HUES48 (cell line): ENCODE measurements around the gene UNK.
"Not testable (repeated sequence)": the region's sequence is repeated elsewhere in the genome, so short reads cannot be mapped to it uniquely, and the experiment has no call there.

ENCODE experiments used
- H3K27ac ChIP-seq: one replicate; pipeline ENCODE4 v1.7.0; 2013; ENCODE audit warnings: low read depth, low read length, inconsistent platforms
- H3K27me3 ChIP-seq: 2 replicates; pipeline ENCODE4 v1.6.1; 2013; ENCODE audit warnings: mild to moderate bottlenecking, low read length; ENCODE audit not compliant: control insufficient read depth, insufficient read depth
- H3K36me3 ChIP-seq: 2 replicates; pipeline ENCODE4 v1.6.1; 2013; ENCODE audit warnings: low read length; ENCODE audit not compliant: control insufficient read depth, insufficient read depth
- H3K4me1 ChIP-seq: 2 replicates; pipeline ENCODE4 v1.6.1; 2013; ENCODE audit warnings: mild to moderate bottlenecking, low read length; ENCODE audit not compliant: control insufficient read depth, insufficient read depth
- H3K4me3 ChIP-seq: 2 replicates; pipeline ENCODE4 v1.5.1; 2013; ENCODE audit warnings: mild to moderate bottlenecking, low read depth, low read length
- H3K9ac ChIP-seq: 2 replicates; pipeline ENCODE4 v1.6.1; 2013; ENCODE audit warnings: mild to moderate bottlenecking, low read depth, low read length, moderate library complexity
- H3K9me3 ChIP-seq: 2 replicates; pipeline ENCODE4 v1.6.1; 2013; ENCODE audit warnings: low read length; ENCODE audit not compliant: control insufficient read depth, insufficient read depth

UNK gene

DNA sequence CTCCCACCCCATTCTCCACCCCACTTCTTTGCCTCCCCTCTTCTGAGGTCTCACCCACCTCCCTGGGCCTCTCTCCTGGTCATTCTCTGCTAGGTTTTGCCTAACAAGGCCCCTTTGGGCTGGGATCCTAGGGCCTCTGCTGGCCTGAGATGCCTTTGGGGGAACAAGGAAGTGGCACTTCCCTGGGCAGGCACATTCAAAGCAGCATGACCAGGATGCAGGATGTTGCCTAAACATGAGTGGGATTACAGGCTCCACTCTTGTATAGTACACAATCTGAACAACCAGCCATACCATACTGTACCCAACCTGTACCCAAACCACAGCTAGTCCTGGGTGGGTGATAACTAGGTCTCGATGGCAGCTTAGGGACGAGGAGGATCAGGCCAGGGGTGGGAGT lies 28.6 kb upstream of the UNK start:
- no peaks in the 10 kb centered on the region for H3K36me3 ChIP-seq

GRCh38 chr17:75756451-75757085 lies 28.0 kb upstream of the UNK start:
- no peak overlapping the region for H3K9ac ChIP-seq
- no peak overlapping the region for H3K27ac ChIP-seq

More for the DNA sequence above, 28.6 kb upstream of the UNK start:
- Histone ChIP-seq H3K4me1 (no peaks in the 10 kb centered on the region; the same call in 1 of the 2 replicates), H3K9me3 (no peaks in the 10 kb centered on the region), H3K27me3 (no peaks in the 10 kb centered on the region), H3K9ac (no peak overlapping the region), H3K4me3 (no peak overlapping the region), H3K27ac (no peak overlapping the region)

GRCh38 chr17:75757086-75757681 lies 27.4 kb upstream of the UNK start:
- Histone ChIP-seq H3K27ac (no peak overlapping the region), H3K4me3 (no peak overlapping the region), H3K36me3 (no peaks in the 10 kb centered on the region), H3K27me3 (no peaks in the 10 kb centered on the region), H3K4me1 (no peaks in the 10 kb centered on the region; the same call in 1 of the 2 replicates), H3K9ac (no peak overlapping the region), H3K9me3 (no peaks in the 10 kb centered on the region)

More at GRCh38 chr17:75756451-75757085, 28.0 kb upstream of the UNK start:
- H3K4me3 ChIP-seq = no peak overlapping the region
- H3K36me3 ChIP-seq = no peaks in the 10 kb centered on the region
- no peaks in the 10 kb centered on the region for H3K27me3 ChIP-seq
- no peaks in the 10 kb centered on the region for H3K9me3 ChIP-seq
- no peaks in the 10 kb centered on the region; the same call in 1 of the 2 replicates for H3K4me1 ChIP-seq

DNA sequence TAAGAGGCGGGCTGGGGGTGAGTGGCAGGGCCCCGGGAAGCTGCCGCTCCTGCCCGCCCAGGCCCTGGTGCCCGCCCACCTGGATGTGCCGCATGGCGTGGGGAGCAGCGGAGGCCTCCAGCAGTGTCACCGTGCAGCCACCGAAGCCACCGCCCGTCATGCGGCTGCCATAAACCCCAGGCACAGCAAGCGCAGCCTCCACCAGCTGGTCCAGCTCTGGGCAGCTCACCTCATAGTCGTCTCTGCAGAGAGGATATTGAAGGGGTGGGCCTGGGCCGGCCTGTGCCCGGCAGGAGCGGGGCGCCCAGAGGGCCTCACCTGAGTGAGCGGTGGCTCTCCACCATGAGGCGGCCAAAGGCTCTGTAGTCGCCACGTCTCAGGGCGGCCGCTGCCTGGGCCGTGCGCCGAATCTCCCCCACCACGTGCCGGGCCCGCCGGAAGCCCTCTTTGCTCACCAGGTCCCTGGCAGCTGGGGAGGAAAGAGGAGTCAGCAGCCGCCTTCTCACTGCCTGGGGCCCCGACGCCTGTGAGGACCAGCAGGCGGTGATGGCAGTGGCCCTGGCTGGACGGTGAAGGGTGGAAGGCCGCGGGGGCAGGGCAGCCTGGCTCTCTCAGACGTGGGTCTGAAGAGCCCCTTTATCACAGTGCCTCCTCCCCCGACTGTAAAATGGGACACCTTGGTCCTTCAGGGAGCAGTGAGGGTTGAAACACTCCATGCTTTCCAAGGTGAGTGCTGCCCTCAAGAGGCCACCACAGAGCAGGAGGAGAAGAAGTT lies 26.3 kb upstream of the UNK start:
- H3K9me3 ChIP-seq = no peaks in the 10 kb centered on the region
- no peak overlapping the region for H3K9ac ChIP-seq
- no peaks in the 10 kb centered on the region for H3K36me3 ChIP-seq
- no peak overlapping the region for H3K27ac ChIP-seq
- H3K4me3 ChIP-seq = no peak overlapping the region
- H3K4me1 ChIP-seq = no peaks in the 10 kb centered on the region; the same call in 1 of the 2 replicates
- no peaks in the 10 kb centered on the region for H3K27me3 ChIP-seq

- Histone ChIP-seq H3K4me3 (no peak overlapping the region), H3K36me3 (no peaks in the 10 kb centered on the region), H3K9ac (no peak overlapping the region), H3K9me3 (no peaks in the 10 kb centered on the region), H3K27me3 (no peaks in the 10 kb centered on the region), H3K4me1 (peaks cover 7% of the 10 kb centered on the region), H3K27ac (no peak overlapping the region)
Measured at GRCh38 chr17:75759457-75759856, 25.1 kb upstream of the UNK start.

- H3K27ac ChIP-seq, H3K36me3 ChIP-seq, H3K4me1 ChIP-seq, H3K9ac ChIP-seq, H3K9me3 ChIP-seq, H3K4me3 ChIP-seq, H3K27me3 ChIP-seq: not testable (repeated sequence)
Measured at GRCh38 chr17:75759978-75760640, 24.5 kb upstream of the UNK start.

DNA sequence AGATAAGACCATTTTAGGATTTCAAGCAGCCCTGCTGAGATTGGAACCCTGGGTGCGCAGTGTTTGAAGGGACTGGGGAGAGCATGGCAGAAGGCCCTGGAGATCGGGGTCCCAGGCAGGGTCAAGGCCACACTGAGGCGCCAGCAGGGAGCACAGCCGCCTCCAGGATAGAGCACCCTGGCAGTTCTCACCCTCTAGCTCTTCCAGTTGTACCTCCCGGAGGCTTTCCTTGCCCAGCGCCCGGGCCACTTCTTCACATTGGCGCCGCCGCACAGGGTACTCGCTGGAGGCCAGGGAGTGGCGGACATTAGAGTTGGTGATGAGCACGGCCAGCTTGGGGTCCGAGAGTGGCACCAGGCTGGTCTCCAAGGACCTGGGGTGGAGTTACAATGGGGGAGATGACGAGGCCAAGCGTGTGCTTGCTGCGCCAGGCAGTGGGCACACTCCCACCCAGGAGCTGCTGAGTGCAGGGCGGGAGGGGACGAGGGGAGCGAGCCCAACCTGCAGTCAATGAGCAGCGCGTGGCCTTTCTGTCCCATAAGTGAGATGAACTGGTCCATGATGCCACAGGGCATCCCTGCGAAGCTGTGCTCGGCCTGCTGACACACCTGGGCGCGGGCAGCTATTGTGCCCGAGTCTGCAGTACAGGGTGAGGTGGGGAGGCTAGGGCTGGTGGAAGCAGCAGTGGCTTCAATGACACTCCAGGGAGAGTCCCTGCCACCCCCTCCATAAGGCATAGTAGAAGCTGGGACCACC lies 21.9 kb upstream of the UNK start:
- Histone ChIP-seq H3K4me1 (peaks cover 7% of the 10 kb centered on the region), H3K4me3 (no peak overlapping the region), H3K9ac (no peak overlapping the region), H3K9me3 (no peaks in the 10 kb centered on the region), H3K36me3 (no peaks in the 10 kb centered on the region), H3K27ac (no peak overlapping the region), H3K27me3 (no peaks in the 10 kb centered on the region)

GRCh38 chr17:75763269-75763607 lies 21.4 kb upstream of the UNK start:
- Histone ChIP-seq H3K36me3 (no peaks in the 10 kb centered on the region), H3K4me3 (no peak overlapping the region), H3K27me3 (no peaks in the 10 kb centered on the region), H3K9ac (no peak overlapping the region), H3K27ac (no peak overlapping the region), H3K9me3 (no peaks in the 10 kb centered on the region), H3K4me1 (peaks cover 7% of the 10 kb centered on the region)

- no peaks in the 10 kb centered on the region for H3K27me3 ChIP-seq
- H3K4me1 ChIP-seq = peaks cover 7% of the 10 kb centered on the region
- H3K27ac ChIP-seq = no peak overlapping the region
- no peaks in the 10 kb centered on the region for H3K9me3 ChIP-seq
- peak overlapping the region; percentile 48; the same call in 1 of the 2 replicates for H3K9ac ChIP-seq
- H3K36me3 ChIP-seq = no peaks in the 10 kb centered on the region
- peak overlapping the region; percentile 82 for H3K4me3 ChIP-seq
Measured at GRCh38 chr17:75763613-75764416, 20.8 kb upstream of the UNK start.

- Histone ChIP-seq H3K9me3 (no peaks in the 10 kb centered on the region), H3K4me3 (peak overlapping the region; percentile 82), H3K36me3 (no peaks in the 10 kb centered on the region), H3K4me1 (peaks cover 7% of the 10 kb centered on the region), H3K27ac (no peak overlapping the region), H3K27me3 (no peaks in the 10 kb centered on the region), H3K9ac (peak overlapping the region; percentile 48; the same call in 1 of the 2 replicates)
Measured at GRCh38 chr17:75764417-75764710, 20.2 kb upstream of the UNK start.
